ENCODE measurements around the gene CCNDBP1.

- TF ChIP-seq CTCF (IDR thresholded peaks at IDR 0.05) (no peak), POLR2A (IDR thresholded peaks at IDR 0.05) (no peak)
Observed at GRCh38 chr15:43190178-43190577, 5.0 kb downstream of the CCNDBP1 start.

Data from testis (tissue), 2 donors.